DMS114 treated with DMSO at 0.1 percent for 48 hours (cell line): ENCODE measurements around the gene NDOR1.
A peak's percentile ranks its signal among the peaks of the same experiment; 100 is the strongest.

Experiments used
- DNase-seq: peaks from one replicate; lab custom pipeline; 2025; ENCODE audit not compliant: unreplicated experiment; lab: John Stamatoyannopoulos, UW

Gene NDOR1

DNA sequence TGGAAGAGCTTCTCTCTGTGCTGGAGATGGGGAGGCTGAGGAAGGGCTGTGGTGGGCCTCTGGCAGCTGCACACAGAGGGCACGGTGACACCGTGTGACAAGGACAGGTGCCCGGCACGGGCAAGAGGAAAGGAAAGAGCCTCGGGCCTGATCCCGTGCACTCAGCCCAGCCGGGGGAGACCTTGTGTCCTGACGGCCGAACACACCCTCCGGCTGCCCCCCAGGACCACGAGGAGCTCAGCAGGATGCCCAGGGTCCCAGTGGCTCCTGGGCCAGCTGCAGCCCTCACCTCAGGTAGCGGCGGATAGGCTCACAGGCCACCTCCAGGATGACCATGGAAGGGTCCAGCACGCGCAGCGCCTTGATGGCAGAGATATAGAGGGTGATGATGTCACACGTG, 22.7 kb upstream of the NDOR1 start:
- DNase-seq: no peak

DNA sequence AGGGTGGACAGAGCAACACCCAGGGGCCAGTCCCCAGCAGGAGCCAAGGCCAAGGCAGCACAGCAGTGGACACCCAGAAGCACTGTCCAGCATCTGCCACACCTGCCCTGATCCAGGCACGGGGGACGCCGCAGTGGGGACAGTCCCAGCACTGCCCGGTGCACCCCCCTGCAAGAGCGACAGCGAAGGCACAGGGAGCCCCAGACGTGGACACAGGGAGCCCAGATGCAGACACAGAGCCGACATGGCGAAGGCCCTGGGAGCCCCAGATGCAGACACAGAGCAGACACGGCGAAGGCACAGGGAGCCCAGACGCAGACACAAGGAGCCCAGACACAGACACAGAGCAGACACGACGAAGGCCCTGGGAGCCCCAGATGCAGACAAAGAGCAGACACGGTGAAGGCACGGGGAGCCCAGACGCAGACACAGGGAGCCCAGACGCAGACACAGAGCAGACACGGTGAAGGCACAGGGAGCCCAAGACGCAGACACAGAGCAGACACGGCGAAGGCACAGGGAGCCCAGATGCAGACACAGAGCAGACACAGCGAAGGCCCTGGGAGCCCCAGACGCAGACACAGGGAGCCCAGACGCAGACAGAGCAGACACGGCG, 21.4 kb upstream of the NDOR1 start:
- DNase-seq: no peak

DNA sequence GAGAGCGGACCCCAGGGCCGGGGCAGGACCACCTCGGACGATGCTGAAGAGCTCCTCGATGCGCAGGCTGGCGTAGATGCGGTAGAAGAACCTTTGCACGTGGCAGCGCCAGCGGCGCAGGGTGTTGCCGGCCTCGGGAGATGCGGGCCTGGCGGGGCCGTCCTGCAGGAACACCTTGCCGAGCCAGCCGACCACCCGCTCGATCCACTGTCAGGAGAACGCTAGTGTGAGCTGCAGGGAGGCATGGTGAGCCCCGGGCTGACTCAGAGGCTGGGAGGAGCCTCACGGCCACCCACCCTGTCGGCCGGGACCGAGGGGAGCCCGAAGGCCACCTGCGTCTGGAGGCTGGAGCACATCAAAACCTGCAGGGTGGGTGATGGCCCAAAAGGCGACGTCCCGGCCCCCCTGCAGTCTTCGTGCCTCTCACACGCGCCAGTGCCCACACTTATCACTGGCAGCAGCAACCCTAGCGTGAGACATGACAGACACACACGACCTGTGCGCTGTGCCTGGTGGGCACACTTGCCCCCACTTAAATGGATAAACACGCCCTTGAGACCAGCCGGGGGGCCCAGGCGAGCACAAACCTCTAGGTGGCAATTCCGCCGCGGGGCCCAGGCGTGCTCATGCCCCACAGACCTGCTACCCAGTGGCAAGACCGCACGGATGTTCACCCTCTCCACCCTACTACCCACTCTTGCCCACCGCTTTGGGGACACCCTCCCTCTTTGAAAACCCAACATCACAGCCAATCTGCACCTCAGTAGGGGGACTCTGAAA, 20.4 kb upstream of the NDOR1 start:
- DNase-seq: no peak

DNA sequence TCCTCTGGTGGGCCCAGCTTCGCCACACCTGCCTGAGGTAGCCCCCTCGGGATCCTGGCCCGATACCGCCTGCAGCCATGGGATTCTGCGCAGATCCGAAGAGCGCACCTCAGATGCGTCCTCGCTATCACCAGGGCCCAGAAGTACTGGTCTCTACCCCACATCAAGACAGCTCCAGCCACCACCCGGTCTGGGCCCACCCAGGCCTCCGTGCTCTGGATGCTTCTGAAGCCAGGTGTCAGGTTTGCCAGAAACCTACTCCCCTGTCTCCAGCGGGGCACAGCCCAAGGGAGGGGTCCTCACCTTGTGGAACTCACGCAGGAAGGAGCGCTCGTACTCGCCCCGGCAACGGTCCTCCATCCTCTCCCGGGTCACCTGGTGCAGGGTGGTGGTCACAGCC, 19.6 kb upstream of the NDOR1 start:
- DNase-seq: no peak

DNA sequence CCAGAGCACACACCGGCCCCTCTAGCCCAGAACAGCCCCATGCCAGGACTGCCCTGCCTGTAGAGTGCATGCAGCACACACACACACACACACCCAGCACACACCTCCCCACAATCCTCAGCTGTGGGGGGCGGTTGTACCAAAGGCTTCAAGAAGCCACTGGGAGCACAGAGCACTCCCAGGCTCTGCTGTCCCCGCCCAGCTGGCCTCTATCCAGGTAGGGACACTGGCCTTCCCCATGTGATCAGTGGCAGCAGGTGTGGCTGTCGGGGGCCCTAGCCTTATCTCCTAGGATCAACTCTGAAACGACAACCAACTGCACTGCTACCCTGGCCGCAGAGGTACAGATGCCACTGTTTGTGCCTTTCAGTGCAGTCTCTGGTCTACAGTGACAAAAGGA, 19.1 kb upstream of the NDOR1 start:
- no peak for DNase-seq

DNA sequence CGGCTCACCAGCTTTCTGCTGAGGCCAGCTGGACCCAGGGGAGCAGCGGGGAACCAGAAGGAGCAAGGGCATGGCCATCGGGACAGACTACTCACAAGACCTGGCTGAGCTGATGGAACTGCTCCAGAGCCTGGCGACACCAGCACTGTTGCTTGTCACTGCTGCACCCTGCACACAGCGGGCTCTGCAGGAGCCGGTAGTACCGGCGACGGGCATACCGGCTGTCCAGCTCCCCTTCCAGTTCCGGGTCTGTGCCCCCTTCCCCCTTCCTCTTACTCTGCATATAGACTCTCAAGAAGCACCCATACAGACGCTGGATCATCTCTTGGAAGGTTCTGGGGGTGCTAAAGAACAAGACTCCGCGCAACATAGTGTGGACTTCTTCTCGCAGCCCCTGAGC, 18.1 kb upstream of the NDOR1 start:
- no peak for DNase-seq

DNA sequence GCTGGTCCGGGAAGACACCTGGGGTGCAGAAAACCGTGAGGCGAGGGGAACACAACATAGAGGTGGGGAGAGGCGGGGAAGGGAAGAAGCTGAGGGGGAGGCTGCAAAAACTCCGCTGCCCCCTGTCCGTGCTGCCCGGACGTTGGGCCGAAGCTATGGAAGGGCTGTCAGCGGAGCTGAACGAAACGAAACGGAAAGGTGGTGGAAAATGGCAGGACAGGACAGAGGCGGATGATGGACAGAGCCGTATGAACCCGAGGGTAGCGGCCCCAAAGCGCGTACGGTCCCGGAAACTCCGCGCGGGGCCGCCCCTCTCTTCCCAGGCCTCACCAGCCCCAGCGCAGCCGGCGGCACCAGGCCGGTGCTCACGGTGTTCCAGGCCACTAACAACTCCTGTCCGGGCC, 17.4 kb upstream of the NDOR1 start:
- no peak for DNase-seq

DNA sequence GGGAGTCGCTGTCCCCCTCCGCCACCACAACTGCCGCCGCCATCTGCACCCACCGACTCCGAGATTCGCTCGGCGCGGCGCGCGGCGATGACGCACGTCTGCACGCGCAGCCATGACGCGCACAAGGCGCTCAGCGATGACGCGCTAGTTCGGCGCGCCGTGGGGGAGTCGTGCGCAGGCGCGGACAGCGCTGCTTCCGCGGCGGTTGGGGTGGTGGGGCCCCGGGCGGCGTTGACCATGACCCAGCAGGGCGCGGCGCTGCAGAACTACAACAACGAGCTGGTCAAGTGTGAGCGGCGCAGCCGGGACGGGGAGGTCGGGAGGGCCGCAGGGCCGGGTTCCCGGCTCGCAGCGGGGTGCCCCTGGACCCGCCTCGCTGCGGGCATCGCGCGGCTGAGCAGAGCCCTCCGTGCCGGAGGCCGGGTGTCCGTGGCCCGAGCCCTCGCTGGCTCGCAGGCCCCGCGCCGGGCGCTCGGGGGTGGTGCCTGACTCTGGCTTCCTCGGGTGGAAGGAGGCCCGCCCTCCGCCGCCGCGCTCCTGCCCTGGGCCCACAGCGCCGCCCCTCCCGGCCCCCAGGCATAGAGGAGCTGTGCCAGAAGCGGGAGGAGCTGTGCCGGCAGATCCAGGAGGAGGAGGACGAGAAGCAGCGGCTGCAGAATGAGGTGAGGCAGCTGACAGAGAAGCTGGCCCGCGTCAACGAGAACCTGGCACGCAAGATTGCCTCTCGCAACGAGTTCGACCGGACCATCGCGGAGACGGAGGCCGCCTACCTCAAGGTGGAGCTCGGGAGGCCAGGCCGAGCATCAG, 16.8 kb upstream of the NDOR1 start, which contains the start of the genes ANAPC2 and SSNA1:
TSS of gene ANAPC2 (minus strand) at position 71 of the 807 bp plus-strand sequence. CDS start at position 43, 28 bp downstream.
TSS of gene SSNA1 (plus strand) at position 187 of the 807 bp plus-strand sequence. CDS start at position 238, 51 bp downstream.
- DNase-seq: peak; percentile 61

DNA sequence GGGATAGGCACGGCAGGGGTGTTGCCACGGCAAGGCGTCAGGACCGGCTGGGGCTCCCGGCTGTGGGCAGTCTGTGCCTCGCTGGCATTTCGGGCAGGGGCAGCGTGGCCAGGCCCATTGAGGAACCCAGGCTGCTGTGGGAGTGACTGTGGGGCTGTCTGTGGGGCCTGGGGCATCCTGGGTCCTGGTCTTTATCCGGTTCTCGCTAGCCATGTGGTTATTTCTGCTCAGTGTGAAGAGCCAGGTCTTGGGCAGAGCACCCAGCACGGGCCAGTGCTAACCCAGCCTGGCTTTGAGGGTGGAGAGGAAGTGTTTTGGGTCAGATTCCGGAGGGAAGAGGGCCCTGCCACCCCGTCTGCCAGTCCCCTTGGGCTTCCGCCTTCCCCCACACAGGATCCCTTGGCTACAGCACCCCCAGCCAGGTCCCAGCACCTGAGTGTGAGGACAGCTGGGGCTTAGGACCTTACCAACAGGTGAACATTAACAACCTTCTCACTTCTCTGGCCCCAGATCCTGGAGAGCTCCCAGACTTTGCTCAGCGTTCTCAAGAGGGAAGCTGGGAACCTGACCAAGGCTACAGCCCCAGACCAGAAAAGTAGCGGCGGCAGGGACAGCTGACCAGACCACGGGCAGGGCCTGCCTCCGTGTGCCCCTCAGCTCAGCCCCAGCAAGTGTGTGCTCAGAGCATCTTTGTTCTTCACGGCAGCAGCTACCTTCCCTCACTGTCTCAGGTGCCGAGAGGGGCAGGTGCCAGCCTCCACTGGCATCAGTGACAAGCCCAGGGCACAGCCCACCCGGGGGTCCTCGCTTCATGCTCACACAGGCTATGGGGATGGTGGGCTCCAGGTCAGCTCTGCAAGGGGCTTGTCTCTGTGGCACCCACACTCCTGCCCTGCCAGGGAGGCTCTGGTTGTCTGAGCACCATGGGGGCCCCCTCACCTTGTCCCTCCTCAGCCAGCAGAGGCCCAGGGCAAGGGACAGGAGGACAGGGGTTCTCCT, 15.9 kb upstream of the NDOR1 start:
- no peak for DNase-seq

DNA sequence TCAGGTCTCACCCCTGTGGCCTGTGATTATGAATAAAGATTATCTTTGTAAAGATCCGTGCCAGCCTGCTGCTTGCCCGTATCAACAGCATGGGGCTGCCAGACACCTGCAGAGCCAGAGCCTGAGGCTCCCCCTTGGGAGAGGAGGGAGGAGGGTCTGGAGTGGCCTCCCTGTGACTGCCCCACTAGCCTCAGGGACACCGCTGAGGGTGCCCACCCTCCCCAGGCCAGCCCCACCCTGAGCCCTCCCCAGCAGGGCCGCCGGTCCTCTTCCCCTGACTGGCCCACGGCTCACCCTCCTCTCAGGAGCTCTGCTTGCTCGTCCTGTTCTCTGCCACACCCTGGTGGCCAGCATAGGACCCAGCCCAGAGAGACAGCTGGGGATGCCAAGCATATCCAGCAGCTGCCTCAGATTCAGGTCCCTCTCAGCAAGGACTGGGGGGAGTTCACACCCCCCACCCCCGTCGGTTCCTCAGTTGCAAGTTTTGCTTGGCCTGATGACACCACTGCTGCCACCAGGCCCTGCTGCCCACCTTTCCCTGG, 15.1 kb upstream of the NDOR1 start:
- DNase-seq: no peak

DNA sequence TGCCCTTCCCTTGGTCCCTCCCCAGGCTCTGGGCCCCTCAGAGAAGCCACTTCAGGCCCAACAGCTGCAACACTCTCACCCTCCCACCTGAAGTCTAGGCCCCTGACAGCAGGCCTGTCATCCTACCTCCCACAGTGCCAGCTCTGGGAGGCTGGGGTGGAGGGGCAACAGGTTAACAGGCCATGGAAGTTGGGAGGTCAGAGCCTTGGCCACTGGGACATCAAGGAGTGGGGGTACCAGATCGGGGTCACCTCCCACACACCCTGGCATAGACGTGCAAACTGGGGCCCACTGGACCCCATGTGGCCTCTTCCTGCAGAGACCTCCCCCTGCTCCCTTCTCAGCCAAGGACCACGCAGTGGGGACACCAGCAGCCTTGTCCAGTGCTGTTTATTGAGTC, 14.3 kb upstream of the NDOR1 start:
- DNase-seq: no peak

DNA sequence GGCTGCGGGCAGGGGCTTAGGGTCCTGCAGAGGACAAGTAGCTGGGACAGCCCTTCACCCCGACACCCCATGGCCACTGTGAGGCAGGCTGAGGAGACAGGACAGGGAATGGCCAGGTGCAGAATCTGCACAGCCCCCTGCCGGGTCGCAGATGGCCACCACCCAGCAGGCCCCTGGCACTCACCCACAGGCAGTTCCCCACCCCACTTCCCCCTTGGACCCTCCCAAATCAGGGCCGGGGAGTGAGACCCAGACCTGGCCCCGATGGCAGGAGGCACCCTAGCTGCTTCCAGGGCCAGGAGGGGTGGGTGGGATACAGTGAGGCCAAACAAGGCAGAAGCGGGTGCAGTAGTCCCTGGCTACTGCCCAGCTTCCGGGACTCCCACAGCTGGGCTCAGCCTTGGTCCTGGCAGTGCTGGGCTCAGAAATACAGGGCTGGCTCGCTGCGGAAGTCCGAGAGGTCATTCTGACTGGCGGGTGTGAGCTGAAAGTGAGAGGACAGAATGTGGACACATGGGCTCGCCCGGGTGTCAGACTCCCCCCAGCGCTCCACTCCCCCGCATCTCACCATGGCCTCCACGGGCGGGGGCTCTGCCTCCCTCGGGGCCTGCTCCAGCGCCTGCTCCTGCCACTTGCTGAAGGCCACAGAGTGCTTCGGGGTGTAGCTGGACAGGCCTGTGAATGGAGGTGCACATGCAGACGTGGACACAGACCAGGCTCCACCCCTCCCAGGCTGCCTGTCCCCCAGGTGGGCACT, 13.6 kb upstream of the NDOR1 start:
- DNase-seq: no peak

DNA sequence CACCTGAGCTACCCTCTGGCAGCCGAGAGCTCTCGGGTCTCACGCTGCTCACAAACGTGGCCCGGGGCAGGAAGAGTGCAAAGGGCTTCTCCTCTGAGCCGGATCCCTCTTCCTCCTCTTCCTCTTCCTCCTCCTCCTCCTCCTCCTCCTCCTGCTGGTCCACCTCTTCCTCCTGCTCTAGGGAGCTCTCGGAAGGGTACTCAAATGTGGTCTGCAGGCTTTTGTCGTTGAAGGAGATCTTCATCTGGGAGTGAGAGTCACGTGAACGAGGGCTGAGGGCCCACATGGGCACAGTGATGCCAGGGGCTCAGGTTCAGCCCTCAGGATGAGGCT, 13.1 kb upstream of the NDOR1 start:
- DNase-seq: no peak

DNA sequence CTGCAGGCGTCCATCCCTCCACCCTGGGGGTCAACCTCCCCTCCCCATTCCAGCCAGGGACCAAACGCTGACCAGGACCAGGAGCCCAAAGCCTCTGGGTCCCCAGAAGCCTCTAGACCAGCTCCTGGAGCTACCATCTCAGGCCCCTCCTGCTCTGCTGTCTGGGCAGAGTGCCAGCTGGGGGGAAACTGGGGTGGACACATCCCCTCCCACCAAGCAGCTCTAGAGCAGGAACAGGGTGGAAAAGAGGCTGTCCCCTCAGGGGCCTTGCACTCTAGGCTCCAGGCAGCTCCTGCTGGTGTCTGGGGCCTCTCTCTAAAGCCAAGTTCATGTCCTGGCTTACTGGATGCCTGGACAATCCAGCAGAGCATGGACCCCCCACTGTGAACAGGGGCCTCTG, 12.6 kb upstream of the NDOR1 start:
- no peak for DNase-seq

DNA sequence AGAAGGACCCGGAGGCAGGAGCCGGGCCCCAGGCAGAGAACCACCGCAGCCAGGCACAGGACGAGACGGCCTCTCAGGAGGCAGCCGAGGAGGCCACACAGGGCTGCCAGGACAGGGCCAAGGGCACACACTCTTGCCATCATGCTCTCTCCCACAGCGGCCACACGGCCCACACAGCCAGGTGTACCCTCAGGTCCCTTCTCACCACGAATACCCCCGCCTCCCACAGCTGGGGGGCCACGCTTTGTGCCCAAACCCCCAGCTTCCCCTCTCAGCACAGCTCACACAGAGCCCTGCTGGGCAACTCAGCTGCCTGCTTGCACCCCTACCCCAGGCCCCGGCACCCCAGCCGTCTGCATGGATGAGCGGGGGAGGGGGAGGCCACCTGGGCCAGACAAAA, 11.7 kb upstream of the NDOR1 start:
- DNase-seq: no peak

DNA sequence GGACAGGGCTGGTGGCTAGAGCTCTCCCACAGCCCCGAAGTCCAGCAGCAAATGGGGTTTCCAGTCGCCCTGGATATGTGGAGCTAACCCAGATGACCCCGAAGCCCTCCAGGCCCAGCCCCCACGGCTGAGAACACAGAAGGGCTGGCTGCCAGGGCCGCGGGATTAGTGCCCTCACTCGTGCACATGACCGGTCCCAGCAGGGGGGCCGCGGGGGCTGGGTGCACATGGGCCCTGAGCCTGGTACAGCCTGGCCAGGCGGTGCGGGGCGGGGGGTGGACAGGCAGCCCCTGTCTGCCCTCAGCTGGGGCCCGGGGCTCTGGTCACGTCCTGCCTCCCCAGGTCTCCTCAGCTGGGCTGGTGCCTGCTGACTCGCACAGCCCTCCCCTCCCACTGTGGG, 11.1 kb upstream of the NDOR1 start:
- DNase-seq: no peak

DNA sequence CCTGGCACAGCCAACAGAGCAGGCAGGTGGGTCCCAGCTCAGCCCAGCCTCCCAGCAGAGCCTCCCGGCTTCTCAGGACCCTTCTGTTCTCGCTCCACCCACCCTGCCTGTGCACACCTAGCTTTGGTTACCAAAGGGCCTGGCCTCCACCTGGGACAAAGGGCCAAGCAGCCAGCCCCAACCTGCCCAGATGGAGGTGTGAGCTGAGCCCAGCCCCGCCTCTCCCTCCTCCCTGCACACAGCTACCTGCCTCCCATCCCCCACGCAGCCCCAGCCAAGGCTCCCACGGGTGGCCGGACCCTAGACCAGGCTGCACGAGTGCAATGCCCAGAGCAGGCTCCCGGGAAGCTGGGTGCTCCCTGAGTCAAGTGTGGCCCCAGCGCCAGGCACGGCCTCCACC, 10.6 kb upstream of the NDOR1 start:
- DNase-seq: no peak

DNA sequence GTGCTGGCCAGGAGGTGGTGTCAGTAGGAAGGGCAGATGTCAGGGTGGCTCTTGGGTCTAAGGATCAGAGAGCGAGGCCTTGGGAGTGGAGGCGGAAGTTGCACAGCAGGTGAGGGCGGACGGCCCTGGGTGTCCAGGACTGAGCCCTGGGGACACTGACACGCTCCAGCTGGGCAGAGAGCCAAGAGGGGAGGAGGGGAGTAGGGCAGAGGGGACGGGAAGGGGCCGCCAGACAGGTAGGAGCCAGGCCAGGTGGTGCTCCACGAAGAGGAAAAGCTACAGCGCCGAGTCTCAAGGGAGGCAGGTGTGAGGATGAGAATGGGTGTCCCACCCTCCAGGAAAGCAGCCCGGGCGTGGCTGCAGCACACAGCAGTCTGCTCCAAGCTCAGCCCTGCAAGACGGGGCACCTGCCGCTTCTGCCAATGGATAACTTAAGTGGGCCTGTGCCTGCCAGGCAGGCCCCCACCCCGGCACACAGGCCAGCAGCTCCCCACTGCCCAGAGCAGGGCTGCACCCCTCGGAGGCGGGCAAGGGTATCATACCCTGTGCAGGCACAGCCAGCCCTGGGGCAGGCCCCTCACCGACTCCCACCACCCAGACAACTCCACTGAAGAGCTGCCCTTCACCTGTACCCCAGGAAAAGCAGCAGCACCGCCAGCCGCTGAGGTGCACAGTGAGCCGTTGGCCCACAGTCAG, 9.8 kb upstream of the NDOR1 start:
- DNase-seq: no peak
